Lung (tissue), 12 donors: ENCODE measurements around the gene OR7G2. TPM values are rescaled to one million over a fixed set of nuclear protein-coding genes. Genes with fewer than 3 reads are reported as not detected.
A peak's percentile ranks its signal among the peaks of the same experiment; 100 is the strongest.

Experiments
- ATAC-seq: fragments of 200-7000 bp; cut with Tn5 transposase; one replicate; pipeline ENCODE4 v1.9.1; 2020; ENCODE audit warnings: moderate number of reproducible peaks; ENCODE audit not compliant: insufficient read depth, low FRiP score
- DNase-seq, 3 donors: peaks; one replicate each; pipeline ENCODE4 v3.0.0-alpha.2; 2013 to 2017
- H3K27ac ChIP-seq, 2 donors: one replicate each; pipeline ENCODE4 v1.5.1; 2013; ENCODE audit warnings: mild to moderate bottlenecking in 2 of 2, moderate library complexity in 2 of 2, control low read depth in 1 of 2, inconsistent platforms in 1 of 2, low read depth in 1 of 2, low read length in 1 of 2
- H3K27me3 ChIP-seq, 3 donors: one replicate each; pipeline ENCODE4 v1.5.1; 2013; ENCODE audit warnings: low read length in 2 of 3; ENCODE audit not compliant: control insufficient read depth in 3 of 3, insufficient read depth in 3 of 3
- H3K36me3 ChIP-seq, 4 donors: one replicate each; pipeline ENCODE4 v1.5.1; 2013; ENCODE audit warnings: low read length in 4 of 4, mild to moderate bottlenecking in 1 of 4, moderate library complexity in 1 of 4; ENCODE audit not compliant: control insufficient read depth in 4 of 4, insufficient read depth in 4 of 4
- H3K4me1 ChIP-seq, 5 donors: one replicate each; pipeline ENCODE4 v1.5.1; 2013; ENCODE audit warnings: low read length in 5 of 5, mild to moderate bottlenecking in 2 of 5, moderate library complexity in 1 of 5; ENCODE audit not compliant: control insufficient read depth in 5 of 5, insufficient read depth in 5 of 5
- H3K4me3 ChIP-seq: one replicate; pipeline ENCODE4 v1.5.1; 2013; ENCODE audit warnings: mild to moderate bottlenecking, control low read depth, moderate library complexity
- H3K9ac ChIP-seq, 2 donors: one replicate each; pipeline ENCODE4 v1.5.1; 2013; ENCODE audit warnings: low read length in 2 of 2, control low read depth in 1 of 2; ENCODE audit not compliant: insufficient read depth in 1 of 2
- H3K9me3 ChIP-seq, 4 donors: one replicate each; pipeline ENCODE4 v1.5.1; 2013; ENCODE audit warnings: low read length in 3 of 4, mild to moderate bottlenecking in 1 of 4, moderate library complexity in 1 of 4; ENCODE audit not compliant: control insufficient read depth in 4 of 4, insufficient read depth in 3 of 4
- WGBS, 2 donors: extraction: QIAGEN DNeasy Blood & Tissue Kit; methylation state at CpG; one replicate each; pipeline ENCODE4 v1.1.7; 2013; 5-methylcytosine and 5-hydroxymethylcytosine counted together
- polyA plus RNA-seq, 2 donors: library from polyadenylated mRNA; stranded (reverse); fragments of 200-250 nt; gene quantifications; one replicate each; pipeline ENCODE4 v1.2.1, GENCODE V29; 2013
- total RNA-seq, 2 donors: library from RNA; depleted of rRNA in 1 of 2; stranded (reverse); fragments of >200 nt in 1 of 2; gene quantifications; one replicate each; pipeline ENCODE4 v1.2.1, GENCODE V29; 2014 to 2021
- TF ChIP-seq, protein P1 (sequence below): IDR thresholded peaks from 2 replicates; pipeline ENCODE4 v1.5.1; 2012; ENCODE audit warnings: mild to moderate bottlenecking; ENCODE audit errors: control extremely low read depth, extremely low read depth
- donor health status: control.
- donor health status: control.
- donor health status: Bipolar disorder and iron deficiency.
- donor health status: healthy.
- donor health status: DM: yes; HTN: yes; CAD: no.

The OR7G2 gene
- total and polyA plus RNA-seq, 4 donors, result not detected

DNA sequence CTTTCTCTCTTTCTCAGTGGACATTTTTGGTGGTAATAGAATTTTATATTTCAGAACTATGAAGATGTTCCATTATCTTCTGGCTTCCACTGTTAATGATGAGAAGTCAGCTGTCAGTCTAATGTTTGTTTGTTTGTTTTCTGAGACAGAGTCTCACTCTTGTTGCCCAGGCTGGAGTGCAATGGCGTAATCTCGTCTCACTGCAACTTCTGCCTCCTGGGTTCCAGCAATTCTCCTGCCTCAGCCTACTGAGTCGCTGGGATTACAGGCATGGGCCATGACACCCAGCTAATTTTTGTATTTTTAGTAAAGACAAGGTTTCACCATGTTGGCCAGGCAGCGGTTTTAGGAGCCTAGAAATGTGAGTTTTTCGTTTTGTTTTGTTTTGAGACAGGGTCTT is 37.6 kb upstream of the OR7G2 start:
- DNase-seq (no peak), ATAC-seq (no peak)
- WGBS, 2 donors, result 97% methylated on average over 5 of the region's 5 CpGs

DNA sequence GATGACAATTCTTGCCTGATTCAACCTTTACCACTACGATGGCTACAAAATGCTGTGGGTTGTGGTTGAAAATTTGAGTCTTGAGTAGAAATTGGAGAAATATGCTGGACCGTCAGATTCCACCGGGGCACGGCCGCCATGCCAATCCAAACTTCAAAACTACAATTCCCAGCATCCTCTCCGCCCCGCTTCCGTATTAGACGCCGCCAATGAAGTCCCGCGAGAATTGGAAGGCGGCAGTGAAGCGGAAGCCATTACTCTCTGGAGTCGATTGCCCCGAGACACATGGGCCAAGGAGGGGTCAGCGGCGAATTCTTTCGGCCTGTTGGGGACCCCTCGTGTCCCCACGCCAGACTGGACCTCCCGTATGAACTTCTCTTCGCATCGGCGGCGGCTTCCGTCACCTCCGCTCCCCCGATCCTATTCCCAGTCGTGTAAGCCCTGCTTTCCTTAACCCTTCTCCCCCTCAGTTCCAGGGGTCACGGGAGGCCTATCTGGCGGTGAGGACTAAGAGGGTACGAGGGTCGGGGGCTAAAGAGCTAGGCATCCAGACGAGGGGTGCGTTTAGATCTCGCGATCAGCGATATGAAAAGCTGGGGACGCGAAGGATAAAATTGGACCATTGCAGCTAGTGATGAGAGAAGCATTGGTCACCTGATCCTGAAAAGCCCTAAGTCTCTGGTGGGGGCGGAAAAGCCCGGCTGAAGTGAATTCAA is 33.0 kb upstream of the OR7G2 start, which contains the start of gene ZNF317:
Gene ZNF317, plus strand, starts transcription at position 239 of the 716 bp plus-strand sequence. CDS start 15,620 bp downstream, outside the sequence.
- TF ChIP-seq, protein P1, sequence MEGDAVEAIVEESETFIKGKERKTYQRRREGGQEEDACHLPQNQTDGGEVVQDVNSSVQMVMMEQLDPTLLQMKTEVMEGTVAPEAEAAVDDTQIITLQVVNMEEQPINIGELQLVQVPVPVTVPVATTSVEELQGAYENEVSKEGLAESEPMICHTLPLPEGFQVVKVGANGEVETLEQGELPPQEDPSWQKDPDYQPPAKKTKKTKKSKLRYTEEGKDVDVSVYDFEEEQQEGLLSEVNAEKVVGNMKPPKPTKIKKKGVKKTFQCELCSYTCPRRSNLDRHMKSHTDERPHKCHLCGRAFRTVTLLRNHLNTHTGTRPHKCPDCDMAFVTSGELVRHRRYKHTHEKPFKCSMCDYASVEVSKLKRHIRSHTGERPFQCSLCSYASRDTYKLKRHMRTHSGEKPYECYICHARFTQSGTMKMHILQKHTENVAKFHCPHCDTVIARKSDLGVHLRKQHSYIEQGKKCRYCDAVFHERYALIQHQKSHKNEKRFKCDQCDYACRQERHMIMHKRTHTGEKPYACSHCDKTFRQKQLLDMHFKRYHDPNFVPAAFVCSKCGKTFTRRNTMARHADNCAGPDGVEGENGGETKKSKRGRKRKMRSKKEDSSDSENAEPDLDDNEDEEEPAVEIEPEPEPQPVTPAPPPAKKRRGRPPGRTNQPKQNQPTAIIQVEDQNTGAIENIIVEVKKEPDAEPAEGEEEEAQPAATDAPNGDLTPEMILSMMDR, result no peak
- 1% methylated on average over 43 of the region's 43 CpGs for WGBS, 2 donors
- Histone ChIP-seq H3K36me3 (peaks cover 0 to 8% (median under 1%) of the 10 kb centered on the region in 4 donors), H3K27ac (peak within 1 kb of the TSS; percentile 52 to 90), H3K4me1 (peaks cover 0 to 13% (median 3%) of the 10 kb centered on the region in 5 donors), H3K9ac (peak within 1 kb of the TSS; percentile 87 to 90), H3K9me3 (peaks cover 4 to 8% (median 5%) of the 10 kb centered on the region in 4 donors), H3K4me3 (peak within 1 kb of the TSS; percentile 98), H3K27me3 (no peaks in the 10 kb centered on the region)
- peak; percentile 94 to 98 (median 98) for DNase-seq
- peak; percentile 92 for ATAC-seq

More for the DNA sequence above, 37.6 kb upstream of the OR7G2 start:
- Histone ChIP-seq H3K9me3 (peaks cover 4 to 21% (median 14%) of the 10 kb centered on the region in 4 donors), H3K4me3 (no peak overlapping the region), H3K4me1 (peaks cover 0 to 10% (median 6%) of the 10 kb centered on the region in 5 donors), H3K27ac (no peak overlapping the region), H3K36me3 (peaks cover 0 to 22% (median 13%) of the 10 kb centered on the region in 4 donors), H3K9ac (no peak overlapping the region), H3K27me3 (no peaks in the 10 kb centered on the region)
- TF ChIP-seq, protein P1, result no peak

DNA sequence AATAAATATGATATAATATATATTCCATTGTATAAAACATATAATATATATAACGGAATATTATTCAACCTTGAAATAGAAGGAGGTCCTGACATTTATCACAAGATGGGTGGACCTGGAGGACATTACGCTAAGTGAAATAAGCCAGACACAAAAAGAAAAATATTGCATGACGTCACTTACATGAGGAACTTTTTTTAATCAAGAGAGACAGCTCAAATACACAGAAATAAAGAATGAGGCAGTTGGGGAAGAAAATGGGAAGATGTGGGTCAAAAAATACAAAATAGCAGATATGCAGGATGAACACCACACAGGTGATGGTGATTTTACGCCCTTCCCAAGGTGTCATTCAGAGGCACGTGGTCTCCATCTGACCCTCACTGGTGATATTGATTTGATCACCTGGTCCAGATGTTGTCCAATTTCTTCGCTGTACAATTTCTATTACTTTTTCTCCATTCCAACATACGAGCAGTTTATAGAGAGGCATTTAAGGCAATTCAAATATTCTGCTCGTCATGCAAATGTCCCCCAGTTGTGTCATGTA is 32.4 kb upstream of the OR7G2 start:
- Histone ChIP-seq H3K27ac (peak overlapping the region in 1 of 2 donors; percentile 37), H3K4me3 (peak overlapping the region; percentile 52), H3K4me1 (peaks cover 0 to 13% (median 3%) of the 10 kb centered on the region in 5 donors), H3K9me3 (peaks cover 0 to 2% (median under 1%) of the 10 kb centered on the region in 4 donors), H3K36me3 (peaks cover 0 to 4% (median under 1%) of the 10 kb centered on the region in 4 donors), H3K27me3 (no peaks in the 10 kb centered on the region), H3K9ac (peak overlapping the region; percentile 87 to 88)
- TF ChIP-seq, protein P1, result no peak
- WGBS, 2 donors, result 30 to 31% methylated on average over 8 of the region's 8 CpGs
- no peak for ATAC-seq
- peak in 1 of 3 donors; percentile 10 for DNase-seq
